DND-41 (cell line): ENCODE measurements around the gene RRM1.
"Not testable (repeated sequence)": the region's sequence is repeated elsewhere in the genome, so short reads cannot be mapped to it uniquely, and the experiment has no call there.

Source experiments
- ATAC-seq: fragments of 200-7000 bp; cut with Tn5 transposase; 3 replicates; pipeline ENCODE4 v1.9.1; 2021; ENCODE audit warnings: low read depth; ENCODE audit not compliant: insufficient read depth
- DNase-seq: peaks from one replicate; pipeline ENCODE4 v3.0.0-alpha.2; 2020
- H2AFZ ChIP-seq: 2 replicates; pipeline ENCODE4 v1.6.0; 2012; ENCODE audit warnings: low read depth, low read length
- H3K27ac ChIP-seq: 2 replicates; pipeline ENCODE4 v1.5.1; 2012; ENCODE audit warnings: low read length, inconsistent platforms
- H3K27me3 ChIP-seq: fragments of 200-600 bp; sonication (generic); 2 replicates; pipeline ENCODE4 v1.6.0; 2012; ENCODE audit warnings: low read length, mild to moderate bottlenecking, inconsistent platforms; ENCODE audit not compliant: insufficient read depth, poor library complexity
- H3K36me3 ChIP-seq: 2 replicates; pipeline ENCODE4 v1.5.1; 2012; ENCODE audit warnings: low read length, inconsistent platforms; ENCODE audit not compliant: insufficient read depth
- H3K4me1 ChIP-seq: 2 replicates; pipeline ENCODE4 v1.5.1; 2012; ENCODE audit warnings: mild to moderate bottlenecking, low read length; ENCODE audit not compliant: insufficient read depth
- H3K4me2 ChIP-seq: 2 replicates; pipeline ENCODE4 v1.6.0; 2012; ENCODE audit warnings: mild to moderate bottlenecking, moderate library complexity, low read length, inconsistent platforms; ENCODE audit not compliant: insufficient read depth
- H3K4me3 ChIP-seq, 2 experiments: fragments of 200-600 bp in 1 of 2; shearing (Covaris generic) in 1 of 2; 2 replicates each; pipeline ENCODE4 v1.5.1; 2012 to 2016; ENCODE audit warnings: inconsistent platforms in 2 of 2, low read length in 2 of 2, mild to moderate bottlenecking in 2 of 2, low read depth in 1 of 2, moderate library complexity in 1 of 2
- H3K79me2 ChIP-seq: 2 replicates; pipeline ENCODE4 v1.6.0; 2012; ENCODE audit warnings: low read length, inconsistent platforms; ENCODE audit not compliant: insufficient read depth
- H3K9ac ChIP-seq: 2 replicates; pipeline ENCODE4 v1.6.0; 2012; ENCODE audit warnings: low read depth, mild to moderate bottlenecking, inconsistent platforms, low read length, moderate library complexity
- H3K9me3 ChIP-seq: 2 replicates; pipeline ENCODE4 v1.5.1; 2012; ENCODE audit warnings: low read length, moderate library complexity, mild to moderate bottlenecking, inconsistent platforms; ENCODE audit not compliant: insufficient read depth, severe bottlenecking
- H4K20me1 ChIP-seq: 2 replicates; pipeline ENCODE4 v1.6.0; 2012; ENCODE audit warnings: low read length; ENCODE audit not compliant: insufficient read depth
- CTCF ChIP-seq: IDR thresholded peaks from 2 replicates; pipeline ENCODE4 v1.5.1; 2012; ENCODE audit warnings: borderline replicate concordance, low read length, moderate library complexity, mild to moderate bottlenecking; ENCODE audit not compliant: poor library complexity, severe bottlenecking; ENCODE audit errors: extremely low read depth
- EZH2 ChIP-seq: IDR thresholded peaks from 3 replicates; pipeline ENCODE4 v1.6.1; 2012; ENCODE audit warnings: borderline replicate concordance, low read depth, mild to moderate bottlenecking, moderate library complexity, low read length, inconsistent platforms; ENCODE audit not compliant: severe bottlenecking

The RRM1 gene

DNA sequence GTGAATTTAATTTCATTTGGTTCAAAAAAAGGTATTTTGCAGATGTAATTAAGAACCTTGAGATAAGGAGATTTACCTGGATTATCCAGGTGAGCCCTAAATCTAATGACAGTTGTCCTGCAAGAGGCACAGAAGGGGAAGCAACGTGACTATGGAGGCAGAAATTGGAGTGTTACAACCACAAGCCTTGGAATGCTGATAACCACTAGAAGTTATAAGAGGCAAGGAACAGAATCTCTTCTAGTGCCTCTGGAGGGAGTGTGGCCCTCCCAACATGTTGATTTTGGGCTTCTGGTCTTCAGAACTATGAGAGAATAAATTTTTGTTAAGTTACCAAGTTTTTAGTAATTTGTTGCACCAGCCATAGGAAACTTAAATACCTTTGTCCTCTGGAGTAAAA lies 32.8 kb downstream of the RRM1 start:
- H3K9ac ChIP-seq = no peak overlapping the region
- DNase-seq = no peak
- H3K27me3 ChIP-seq = no peaks in the 10 kb centered on the region
- H2AFZ ChIP-seq = no peak overlapping the region
- TF ChIP-seq EZH2 (no peak), CTCF (no peak)
- H3K27ac ChIP-seq = no peak overlapping the region
- H3K79me2 ChIP-seq = no peaks in the 10 kb centered on the region
- no peak overlapping the region for H3K4me3 ChIP-seq
- no peaks in the 10 kb centered on the region for H3K9me3 ChIP-seq
- no peaks in the 10 kb centered on the region for H4K20me1 ChIP-seq
- no peak for ATAC-seq
- H3K36me3 ChIP-seq = peaks cover 95% of the 10 kb centered on the region
- H3K4me1 ChIP-seq = no peaks in the 10 kb centered on the region
- no peak overlapping the region for H3K4me2 ChIP-seq

DNA sequence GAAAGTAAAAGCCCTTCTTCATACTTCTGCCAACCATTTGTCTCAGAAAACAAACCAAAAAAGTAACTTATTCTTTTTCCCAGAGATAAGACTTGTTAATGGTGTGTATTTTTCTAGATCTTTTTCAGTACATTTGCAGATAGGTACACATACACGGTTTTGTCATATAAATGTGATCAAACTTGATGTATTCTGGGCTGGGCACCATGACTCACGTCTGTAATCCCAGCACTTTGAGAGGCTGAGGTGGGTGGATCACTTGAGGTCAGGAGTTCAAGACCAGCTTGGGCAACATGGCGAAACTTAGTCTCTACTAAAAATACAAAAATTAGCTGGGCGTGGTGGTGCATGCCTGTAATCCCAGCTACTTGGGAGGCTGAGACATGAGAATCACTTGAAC lies 35.6 kb downstream of the RRM1 start:
- H3K4me1 ChIP-seq, H3K27ac ChIP-seq, H3K9me3 ChIP-seq, ATAC-seq, H3K27me3 ChIP-seq, H3K79me2 ChIP-seq, H2AFZ ChIP-seq, DNase-seq, H3K9ac ChIP-seq, H3K4me3 ChIP-seq, H3K4me2 ChIP-seq, H4K20me1 ChIP-seq: not testable (repeated sequence)
- H3K36me3 ChIP-seq = peaks cover 97% of the 10 kb centered on the region

DNA sequence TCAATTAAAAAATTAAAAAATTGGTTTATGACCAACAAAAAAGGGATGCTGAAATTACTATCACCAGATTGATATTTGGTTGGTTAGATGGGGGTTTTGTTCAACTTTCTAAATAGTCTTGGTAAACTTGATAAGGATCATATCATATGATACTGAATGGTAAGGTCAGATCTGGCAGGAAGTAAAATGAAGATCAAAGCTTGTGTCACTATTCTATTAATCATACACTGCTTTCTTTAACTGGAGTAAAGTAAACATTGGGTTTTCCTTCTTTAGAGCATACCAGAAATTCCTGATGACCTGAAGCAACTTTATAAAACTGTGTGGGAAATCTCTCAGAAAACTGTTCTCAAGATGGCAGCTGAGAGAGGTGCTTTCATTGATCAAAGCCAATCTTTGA lies 40.2 kb downstream of the RRM1 start:
- Histone ChIP-seq H3K79me2 (no peaks in the 10 kb centered on the region), H3K9me3 (peaks cover 13% of the 10 kb centered on the region), H3K9ac (no peak overlapping the region), H2AFZ (no peak overlapping the region), H4K20me1 (no peaks in the 10 kb centered on the region), H3K4me3 (no peak overlapping the region), H3K36me3 (peaks cover 84% of the 10 kb centered on the region), H3K27me3 (no peaks in the 10 kb centered on the region), H3K27ac (no peak overlapping the region), H3K4me2 (no peak overlapping the region), H3K4me1 (no peaks in the 10 kb centered on the region)
- ATAC-seq = no peak
- DNase-seq = no peak
- TF ChIP-seq CTCF = no peak
- no peak for TF ChIP-seq EZH2

GRCh38 chr11:4138497-4138896 lies 43.9 kb downstream of the RRM1 start:
- no peaks in the 10 kb centered on the region for H3K27me3 ChIP-seq
- no peak for DNase-seq
- TF ChIP-seq CTCF = no peak
- TF ChIP-seq EZH2 = no peak
- ATAC-seq = no peak
- peaks cover 82% of the 10 kb centered on the region for H3K36me3 ChIP-seq
- H3K79me2 ChIP-seq = no peaks in the 10 kb centered on the region
- peaks cover 17% of the 10 kb centered on the region for H3K9me3 ChIP-seq
- no peak overlapping the region for H2AFZ ChIP-seq
- H3K27ac ChIP-seq = no peak overlapping the region
- H3K9ac ChIP-seq = no peak overlapping the region
- H3K4me3 ChIP-seq = no peak overlapping the region
- H4K20me1 ChIP-seq = no peaks in the 10 kb centered on the region
- H3K4me1 ChIP-seq = no peaks in the 10 kb centered on the region
- no peak overlapping the region for H3K4me2 ChIP-seq
